Panc1 (cell line): ENCODE data around the gene SULT6B1. TPM values are rescaled to one million over a fixed set of nuclear protein-coding genes. Genes with fewer than 3 reads are reported as not detected.

Experiments used
- ATAC-seq: fragments of 200-7000 bp; cut with Tn5 transposase; 2 replicates; pipeline ENCODE4 v1.9.1; 2020; ENCODE audit warnings: mild to moderate bottlenecking, moderate library complexity
- BruUV-seq: library from RNA; stranded (reverse); fragments of 400-500 nt; replicated peaks from 2 replicates; lab custom pipeline; 2021; lab: Mats Ljungman, UMichigan
- CTCF ChIA-PET: fragments of 300-600 bp; sonication (Branson Sonifier 250); formaldehyde crosslinking; loops from one replicate; lab custom pipeline; 2022; ENCODE audit warnings: antibody characterized with exemption; lab: Charles Lee
- POLR2A ChIA-PET: fragments of 300-600 bp; sonication (Branson Sonifier 250); formaldehyde crosslinking; loops from one replicate; lab custom pipeline; 2022; ENCODE audit warnings: antibody characterized with exemption; lab: Charles Lee
- DNase-seq: peaks from one replicate; pipeline ENCODE4 v3.0.0-alpha.2; 2010; ENCODE audit warnings: low read depth, low spot score
- H3K27ac ChIP-seq: 2 replicates; pipeline ENCODE4 v1.5.1; 2011; ENCODE audit warnings: mild to moderate bottlenecking, low read length, inconsistent platforms
- H3K27me3 ChIP-seq: fragments of 200-500 bp; sonication (Bioruptor generic); 2 replicates; pipeline ENCODE4 v1.6.0; 2014; ENCODE audit warnings: low read length, inconsistent platforms; ENCODE audit not compliant: control insufficient read depth, insufficient read depth
- H3K36me3 ChIP-seq: fragments of 200-500 bp; sonication (Bioruptor generic); 2 replicates; pipeline ENCODE4 v1.5.1; 2014; ENCODE audit warnings: inconsistent platforms, mild to moderate bottlenecking, low read length, moderate library complexity; ENCODE audit not compliant: control insufficient read depth, insufficient read depth
- H3K4me1 ChIP-seq: 2 replicates; pipeline ENCODE4 v1.5.1; 2011; ENCODE audit warnings: inconsistent platforms, mild to moderate bottlenecking, low read length, moderate library complexity; ENCODE audit not compliant: control insufficient read depth, insufficient read depth
- H3K4me3 ChIP-seq, 2 experiments: 2 replicates each; pipeline ENCODE4 v1.5.1; 2011 to 2012; ENCODE audit warnings: low read depth in 2 of 2, low read length in 2 of 2, mild to moderate bottlenecking in 2 of 2, inconsistent platforms in 1 of 2, moderate library complexity in 1 of 2
- H3K9me3 ChIP-seq: fragments of 200-500 bp; sonication (Bioruptor generic); 2 replicates; pipeline ENCODE4 v1.5.1; 2014; ENCODE audit warnings: low read depth, mild to moderate bottlenecking, inconsistent platforms, low read length, moderate library complexity; ENCODE audit not compliant: control insufficient read depth, insufficient read depth
- POLR2AphosphoS5 ChIP-seq: IDR thresholded peaks from 2 replicates; pipeline ENCODE4 v1.6.1; 2012; ENCODE audit warnings: mild to moderate bottlenecking, low read depth, low read length, moderate library complexity
- REST ChIP-seq, 2 experiments: IDR thresholded peaks; 2 replicates each; pipeline ENCODE4 v1.6.1; 2011 to 2012; ENCODE audit warnings: low read depth in 2 of 2, control low read depth in 1 of 2, low read length in 1 of 2, mild to moderate bottlenecking in 1 of 2, moderate library complexity in 1 of 2; ENCODE audit not compliant: insufficient read depth in 1 of 2
- SIN3A ChIP-seq: IDR thresholded peaks from 2 replicates; pipeline ENCODE4 v1.6.1; 2012; ENCODE audit warnings: low read depth, mild to moderate bottlenecking, low read length, moderate library complexity, borderline replicate concordance; ENCODE audit not compliant: insufficient read depth
- TCF7L2 ChIP-seq: IDR thresholded peaks from 2 replicates; pipeline ENCODE4 v1.6.1; 2011; ENCODE audit warnings: mild to moderate bottlenecking, low read depth, low read length, inconsistent platforms
- in situ Hi-C: cut with HindIII; loops from 2 replicates; pipeline ENCODE4 v1.10.0; 2016; ENCODE audit warnings: low sequenced_read_pairs, low pct_unique_long_range_greater_than_20kb
- intact Hi-C: fragments of 100-400 bp; cut with micrococcal nuclease; formaldehyde crosslinking; loops from one replicate; pipeline ENCODE4 v1.10.0; 2022; ENCODE audit not compliant: unreplicated experiment
- total RNA-seq: library from RNA; stranded (reverse); gene quantifications from one replicate; pipeline ENCODE4 v1.2.1, GENCODE V29; 2021; ENCODE audit not compliant: unreplicated experiment
- TF ChIP-seq, protein P1 (sequence below): fragments of 450-650 bp; IDR thresholded peaks from 2 replicates; pipeline ENCODE4 v1.5.1; 2017; ENCODE audit warnings: mild to moderate bottlenecking

Gene SULT6B1
- total RNA-seq, 1 experiment from 2014 or later = not detected

DNA sequence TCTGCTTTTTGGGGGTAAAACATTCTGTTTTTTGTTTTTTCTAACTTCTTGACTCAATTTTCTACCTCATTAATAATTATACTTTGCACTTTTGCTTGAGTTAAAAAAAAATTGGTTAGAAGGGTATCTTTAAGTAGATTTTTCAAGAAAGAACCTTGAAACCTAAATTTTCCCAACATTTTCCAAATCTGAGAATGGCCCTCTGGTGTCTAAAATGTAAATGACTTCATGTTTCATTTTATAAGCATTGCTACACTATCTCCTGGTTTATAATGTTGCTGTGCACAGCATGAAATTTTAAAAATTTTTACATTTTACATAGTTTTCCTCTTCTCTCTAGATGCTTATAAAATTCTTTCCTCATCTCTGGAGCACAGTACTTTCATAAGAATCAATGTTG lies 45.9 kb downstream of the SULT6B1 start:
- no peak overlapping the region for H3K4me3 ChIP-seq
- no peak for TF ChIP-seq POLR2AphosphoS5
- TF ChIP-seq REST (IDR thresholded peaks at IDR 0.05; ENCODE audit: insufficient read depth in 1 of 2, low read depth in 2 of 2, low read length in 1 of 2) = no peak
- H3K27me3 ChIP-seq = no peaks in the 10 kb centered on the region
- no peaks in the 10 kb centered on the region for H3K4me1 ChIP-seq
- no TSS peak for BruUV-seq
- DNase-seq (no peak), ATAC-seq (no peak)
- intact Hi-C loops = no loop called here
- ChIA-PET CTCF (no interaction called here), POLR2A (no interaction called here)
- peaks cover 27% of the 10 kb centered on the region for H3K36me3 ChIP-seq
- no peaks in the 10 kb centered on the region for H3K9me3 ChIP-seq
- H3K27ac ChIP-seq = no peak overlapping the region
- in situ Hi-C loops = no loop called here

GRCh38 chr2:37132914-37133313 lies 55.6 kb downstream of the SULT6B1 start:
- DNase-seq = no peak
- BruUV-seq = no TSS peak

More at GRCh38 chr2:37132914-37133313, 55.6 kb downstream of the SULT6B1 start:
- H3K27ac ChIP-seq = no peak overlapping the region
- H3K36me3 ChIP-seq = peaks cover 16% of the 10 kb centered on the region
- CTCF ChIA-PET = no interaction called here
- no peaks in the 10 kb centered on the region for H3K9me3 ChIP-seq
- in situ Hi-C loops = no loop called here
- no peaks in the 10 kb centered on the region for H3K27me3 ChIP-seq
- POLR2A ChIA-PET = no interaction called here
- intact Hi-C loops = no loop called here
- no peaks in the 10 kb centered on the region for H3K4me1 ChIP-seq
- ATAC-seq = no peak
- no peak overlapping the region for H3K4me3 ChIP-seq
- no peak for TF ChIP-seq TCF7L2
- no peak for TF ChIP-seq REST (IDR thresholded peaks at IDR 0.05; ENCODE audit: insufficient read depth in 1 of 2, low read depth in 2 of 2, low read length in 1 of 2)
- TF ChIP-seq SIN3A = no peak
- TF ChIP-seq, protein P1, sequence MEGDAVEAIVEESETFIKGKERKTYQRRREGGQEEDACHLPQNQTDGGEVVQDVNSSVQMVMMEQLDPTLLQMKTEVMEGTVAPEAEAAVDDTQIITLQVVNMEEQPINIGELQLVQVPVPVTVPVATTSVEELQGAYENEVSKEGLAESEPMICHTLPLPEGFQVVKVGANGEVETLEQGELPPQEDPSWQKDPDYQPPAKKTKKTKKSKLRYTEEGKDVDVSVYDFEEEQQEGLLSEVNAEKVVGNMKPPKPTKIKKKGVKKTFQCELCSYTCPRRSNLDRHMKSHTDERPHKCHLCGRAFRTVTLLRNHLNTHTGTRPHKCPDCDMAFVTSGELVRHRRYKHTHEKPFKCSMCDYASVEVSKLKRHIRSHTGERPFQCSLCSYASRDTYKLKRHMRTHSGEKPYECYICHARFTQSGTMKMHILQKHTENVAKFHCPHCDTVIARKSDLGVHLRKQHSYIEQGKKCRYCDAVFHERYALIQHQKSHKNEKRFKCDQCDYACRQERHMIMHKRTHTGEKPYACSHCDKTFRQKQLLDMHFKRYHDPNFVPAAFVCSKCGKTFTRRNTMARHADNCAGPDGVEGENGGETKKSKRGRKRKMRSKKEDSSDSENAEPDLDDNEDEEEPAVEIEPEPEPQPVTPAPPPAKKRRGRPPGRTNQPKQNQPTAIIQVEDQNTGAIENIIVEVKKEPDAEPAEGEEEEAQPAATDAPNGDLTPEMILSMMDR = no peak
